Erythroblast (primary cell): ENCODE measurements around the gene ARHGEF28.

Experiments
- DNase-seq, 2 experiments: peaks; one replicate each; lab custom pipeline; 2025; lab: John Stamatoyannopoulos, UW
- GATA1 ChIP-seq: IDR thresholded peaks from 2 replicates; pipeline ENCODE4 v1.6.1; 2011; ENCODE audit warnings: low read depth, mild to moderate bottlenecking, control low read depth, low read length, moderate library complexity
- POLR2A ChIP-seq: IDR thresholded peaks from 2 replicates; pipeline ENCODE4 v1.6.1; 2011; ENCODE audit warnings: mild to moderate bottlenecking, low read length

ARHGEF28 gene

DNA sequence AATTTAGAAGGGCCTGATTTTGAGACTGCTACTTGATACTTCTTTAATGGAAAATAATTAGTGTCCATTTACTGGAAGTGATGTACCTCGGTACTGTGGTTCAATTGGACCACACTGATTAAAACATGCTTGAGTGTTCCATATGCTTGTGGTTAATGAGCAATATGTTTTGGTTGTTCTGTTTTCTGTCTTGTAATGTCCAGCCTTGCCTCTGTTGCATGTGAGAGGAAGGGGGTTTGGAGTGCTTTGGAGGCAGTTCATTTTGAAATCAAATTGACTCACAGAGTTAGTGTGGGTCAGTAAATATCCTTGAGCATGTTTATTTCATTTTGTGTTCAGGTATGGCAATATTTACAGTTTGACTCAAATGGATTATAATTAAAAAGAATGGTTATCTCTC, 334.4 kb downstream of the ARHGEF28 start:
- no peak for TF ChIP-seq GATA1
- no peak for DNase-seq

DNA sequence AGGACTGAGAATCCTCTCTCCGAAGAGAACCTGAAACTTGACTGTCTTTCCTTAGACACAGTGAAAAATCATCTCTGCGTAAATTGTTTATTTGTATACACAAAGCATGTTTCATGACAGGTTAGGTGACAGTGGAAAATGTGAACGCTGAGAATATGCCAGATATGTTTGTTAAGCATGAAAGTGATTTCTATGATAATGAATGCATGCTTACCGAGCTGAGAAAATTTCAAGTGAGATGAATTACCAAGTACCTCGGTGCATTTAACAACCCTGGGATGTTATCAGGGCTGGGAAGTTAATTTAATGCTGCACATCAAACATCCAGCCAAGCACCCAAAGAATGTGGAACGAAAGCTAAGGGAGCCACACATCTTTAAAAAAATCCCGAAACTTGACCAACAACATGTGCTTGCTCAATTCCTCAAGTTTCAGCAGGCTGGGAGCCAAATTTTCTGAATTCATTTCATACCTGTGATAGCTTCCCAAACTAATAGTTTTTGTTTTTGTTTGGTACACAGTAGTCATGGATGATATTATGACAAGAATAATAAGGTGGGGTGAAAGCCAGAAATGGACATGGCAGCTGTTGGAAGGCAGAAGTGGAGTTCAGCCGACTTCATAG, 336.9 kb downstream of the ARHGEF28 start:
- no peak for DNase-seq
- TF ChIP-seq GATA1 (no peak), POLR2A (no peak)

DNA sequence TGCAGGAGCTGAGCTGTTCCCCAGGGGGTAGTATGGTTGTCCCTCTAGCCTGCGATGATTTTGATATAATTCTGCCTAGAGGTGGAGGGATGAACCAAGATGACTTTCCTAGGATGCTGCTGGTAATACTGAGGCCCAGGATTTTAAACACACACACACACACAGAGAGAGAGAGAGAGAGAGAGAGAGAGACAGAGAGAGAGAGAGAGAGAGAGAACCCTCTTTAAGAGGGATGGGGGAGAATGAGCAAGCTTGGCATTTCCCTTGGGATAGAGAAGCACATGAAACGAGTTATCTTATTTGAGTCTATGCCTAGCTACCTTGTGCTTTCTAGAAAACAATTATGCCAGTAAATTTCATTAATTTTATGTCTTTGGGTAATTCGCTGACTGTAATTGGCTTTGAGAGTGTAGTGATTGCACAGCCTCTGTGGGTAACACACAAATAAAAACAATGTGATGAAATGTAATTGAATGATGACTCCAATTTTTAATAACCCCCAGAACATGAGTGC, 338.4 kb downstream of the ARHGEF28 start:
- no peak for DNase-seq

DNA sequence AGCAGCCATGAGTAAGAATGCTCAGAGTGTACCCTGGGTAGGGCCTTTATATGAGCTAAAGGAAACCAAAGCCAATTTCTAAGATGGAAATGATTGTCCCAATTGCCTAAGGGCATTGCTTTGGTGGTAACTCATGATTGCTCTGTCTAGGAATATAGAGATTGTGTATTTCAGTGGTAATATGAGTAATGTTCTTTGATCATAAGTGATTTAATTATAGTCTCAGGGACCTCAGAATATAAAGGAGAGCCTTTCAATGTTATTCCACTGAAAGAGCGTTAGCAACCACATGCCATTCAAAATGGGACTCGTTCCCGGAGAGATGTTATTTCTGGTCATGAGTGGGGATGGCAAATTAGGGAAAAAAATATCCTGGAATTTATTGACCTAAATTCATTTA, 340.5 kb downstream of the ARHGEF28 start:
- TF ChIP-seq GATA1 (no peak), POLR2A (no peak)
- no peak for DNase-seq

More for the DNA sequence above, 338.4 kb downstream of the ARHGEF28 start:
- TF ChIP-seq POLR2A (no peak), GATA1 (no peak)

DNA sequence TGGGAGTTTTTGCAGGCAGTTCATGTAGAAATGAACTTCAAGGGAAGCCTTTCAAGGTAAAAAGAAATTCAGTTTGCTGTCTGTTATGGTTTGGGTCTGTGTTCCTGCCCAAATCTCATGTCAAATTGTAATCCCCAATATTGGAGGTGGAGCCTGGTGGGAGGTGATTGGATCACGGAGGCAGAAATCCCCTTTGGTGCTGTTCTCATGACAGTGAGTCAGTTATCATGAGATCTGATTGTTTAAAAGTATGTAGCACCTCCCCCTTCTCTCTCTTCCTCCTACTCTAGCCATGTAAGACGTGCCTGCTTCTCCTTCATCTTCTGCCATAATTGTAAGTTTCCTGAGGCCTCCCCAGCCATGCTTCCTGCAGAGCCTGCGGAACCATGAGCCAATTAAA, 341.4 kb downstream of the ARHGEF28 start:
- no peak for DNase-seq
- no peak for TF ChIP-seq GATA1
- no peak for TF ChIP-seq POLR2A

DNA sequence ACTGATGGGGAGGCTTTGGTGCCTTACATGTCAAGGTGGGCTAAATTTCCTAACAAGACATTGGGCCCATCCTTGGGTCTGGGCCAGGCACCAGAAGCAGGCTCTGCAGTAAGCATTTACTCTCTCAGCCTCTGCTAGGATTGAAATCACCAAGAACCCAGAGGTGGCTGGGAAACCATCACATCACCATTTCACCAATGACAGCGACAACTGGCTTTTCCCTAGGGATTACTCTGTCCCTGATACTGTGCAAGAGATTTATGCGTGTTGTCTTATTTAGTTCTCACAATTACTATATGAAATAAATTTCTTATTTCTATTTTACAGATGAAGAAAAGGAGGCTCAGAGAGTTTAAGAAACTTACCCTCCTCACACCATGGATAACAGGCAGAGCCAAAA, 342.2 kb downstream of the ARHGEF28 start:
- no peak for DNase-seq
- TF ChIP-seq GATA1 (no peak), POLR2A (no peak)

DNA sequence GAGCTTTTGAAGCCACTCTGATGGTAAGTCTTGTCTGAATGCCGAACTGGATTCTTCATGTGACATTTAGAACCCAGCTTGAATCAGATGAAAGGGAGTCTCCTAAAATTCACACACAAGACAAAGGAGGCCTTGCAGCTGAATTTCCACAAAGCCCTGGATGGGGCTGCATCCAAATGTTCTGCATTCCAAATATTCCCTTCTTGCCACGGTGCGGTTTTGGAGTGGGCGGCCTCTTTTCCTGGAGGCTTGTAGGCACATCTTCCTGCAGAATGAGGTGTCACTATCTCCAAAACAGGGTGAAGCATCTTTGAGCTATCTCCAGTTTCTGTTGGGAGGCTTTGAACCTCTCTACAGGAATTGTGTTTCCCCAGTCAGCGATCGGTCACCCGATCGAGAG, 342.7 kb downstream of the ARHGEF28 start:
- no peak for DNase-seq
- no peak for TF ChIP-seq GATA1
- no peak for TF ChIP-seq POLR2A

DNA sequence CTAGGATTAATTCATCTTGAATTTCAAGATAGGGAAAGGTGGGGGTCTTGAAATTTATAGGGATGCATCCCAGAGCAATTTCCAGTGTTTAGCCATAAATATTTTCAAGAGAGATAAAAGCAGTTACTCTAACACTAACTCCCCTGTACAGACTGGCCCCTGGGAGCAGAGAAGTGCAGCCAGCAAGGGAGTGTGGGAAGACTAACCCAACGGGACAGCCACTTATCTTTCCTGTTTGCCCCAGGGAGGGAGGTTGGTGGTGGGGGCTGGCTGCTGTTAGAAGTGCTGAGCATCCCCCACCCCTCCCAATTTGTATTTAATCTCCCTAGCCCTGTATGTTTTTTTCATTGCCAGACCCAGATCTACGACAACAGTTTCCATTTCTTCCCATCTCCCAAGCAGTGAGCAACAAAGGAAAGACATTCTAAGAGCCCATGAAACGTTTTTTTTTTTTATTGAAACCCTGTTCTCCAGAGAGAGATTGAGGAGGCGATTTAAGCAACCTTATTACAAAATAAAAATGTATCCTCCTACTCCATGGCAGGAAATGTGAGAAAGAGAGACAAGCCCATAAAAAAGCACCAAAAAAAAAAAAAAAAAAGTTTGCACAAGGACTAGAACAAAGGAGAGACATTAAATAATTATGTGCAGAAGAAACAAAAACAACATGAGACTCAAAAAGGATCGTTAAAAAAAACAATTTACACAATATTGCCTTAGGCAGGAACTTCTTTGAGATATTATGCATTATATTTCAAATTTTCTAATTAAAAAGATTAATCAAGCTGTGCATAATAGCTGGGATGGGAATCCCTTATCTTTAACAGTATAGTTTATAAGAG, 343.4 kb downstream of the ARHGEF28 start:
- TF ChIP-seq POLR2A, result no peak
- no peak for TF ChIP-seq GATA1
- no peak for DNase-seq

DNA sequence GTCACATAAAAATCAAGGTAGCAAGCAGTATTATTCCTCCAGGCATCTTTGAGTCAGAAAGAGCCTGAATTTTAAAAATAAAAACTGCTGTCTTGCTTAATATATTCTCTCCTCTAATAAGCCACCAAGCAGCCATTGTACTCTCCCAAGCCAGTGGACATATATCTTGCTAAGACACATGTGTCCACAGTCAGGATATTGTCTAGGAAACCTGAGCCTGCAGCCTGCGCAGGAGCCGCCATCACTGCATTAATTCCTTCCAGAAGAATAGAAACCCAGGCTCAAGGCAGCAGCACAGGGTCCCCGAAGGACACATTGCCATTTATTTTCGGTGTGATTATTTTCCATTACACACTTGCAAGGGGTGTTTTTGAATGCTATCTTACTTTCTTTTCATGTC, 345.3 kb downstream of the ARHGEF28 start:
- no peak for DNase-seq
- TF ChIP-seq POLR2A (no peak), GATA1 (no peak)

DNA sequence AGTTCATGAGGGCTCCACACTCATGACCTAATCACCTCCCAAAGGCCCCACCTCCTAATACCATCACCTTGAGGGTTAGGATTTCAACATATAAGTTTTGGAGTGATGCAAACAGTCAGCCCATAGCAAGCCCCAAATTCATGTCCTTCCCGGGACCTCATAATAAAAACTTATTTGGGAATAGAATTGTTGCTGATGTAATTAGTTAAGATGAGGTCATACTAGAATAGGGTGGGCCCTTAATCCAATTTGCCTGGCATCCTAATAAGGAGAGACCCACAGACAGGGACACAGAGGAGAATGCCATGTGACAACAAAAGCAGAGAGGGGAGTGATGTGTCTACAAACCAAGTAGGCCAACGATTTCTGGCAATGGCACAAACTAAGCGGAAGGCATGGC, 347.1 kb downstream of the ARHGEF28 start:
- no peak for DNase-seq
- TF ChIP-seq POLR2A, result no peak

DNA sequence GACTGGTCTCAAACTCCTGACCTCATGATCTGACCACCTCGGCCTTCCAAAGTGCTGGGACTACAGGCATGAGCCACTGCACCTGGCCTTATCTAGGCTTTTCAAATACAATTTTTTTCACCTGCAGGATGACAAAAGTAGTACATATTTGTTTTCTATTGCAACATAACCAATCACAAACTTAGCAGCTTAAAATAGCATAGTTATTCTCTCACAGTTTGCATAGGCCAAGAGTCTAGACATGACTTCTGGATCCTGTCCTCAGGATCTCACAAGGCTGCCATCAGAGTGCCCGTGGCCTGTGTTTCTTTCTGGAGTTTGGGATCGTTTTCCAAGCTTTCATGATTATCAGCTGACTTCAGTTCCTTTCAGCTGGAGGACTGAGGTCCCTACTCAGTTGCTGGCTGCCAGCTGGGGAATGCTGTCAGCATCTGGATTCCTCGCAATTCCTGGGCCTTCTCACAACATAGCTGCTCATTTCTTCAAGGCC, 348.9 kb downstream of the ARHGEF28 start:
- no peak for DNase-seq
- TF ChIP-seq GATA1 (no peak), POLR2A (no peak)

DNA sequence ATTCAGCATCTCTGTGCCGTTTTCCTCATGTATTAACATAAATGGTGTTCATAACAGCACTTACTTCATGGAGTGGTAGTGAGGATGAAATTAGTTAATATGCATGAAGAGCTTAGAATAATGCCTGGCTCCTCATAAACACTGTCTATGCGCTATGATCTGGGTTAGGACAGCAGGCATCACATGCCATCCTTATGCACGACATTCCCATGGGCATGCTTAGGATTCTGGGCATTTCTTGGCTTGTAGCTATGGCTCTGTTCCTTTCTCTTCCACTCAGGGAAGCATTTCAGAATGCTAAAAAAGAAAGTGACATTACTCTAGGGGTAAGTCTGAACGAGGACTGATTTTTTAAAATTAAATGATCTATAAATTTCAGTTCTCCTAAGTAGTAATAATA, 349.8 kb downstream of the ARHGEF28 start:
- TF ChIP-seq GATA1 (no peak), POLR2A (no peak)

DNA sequence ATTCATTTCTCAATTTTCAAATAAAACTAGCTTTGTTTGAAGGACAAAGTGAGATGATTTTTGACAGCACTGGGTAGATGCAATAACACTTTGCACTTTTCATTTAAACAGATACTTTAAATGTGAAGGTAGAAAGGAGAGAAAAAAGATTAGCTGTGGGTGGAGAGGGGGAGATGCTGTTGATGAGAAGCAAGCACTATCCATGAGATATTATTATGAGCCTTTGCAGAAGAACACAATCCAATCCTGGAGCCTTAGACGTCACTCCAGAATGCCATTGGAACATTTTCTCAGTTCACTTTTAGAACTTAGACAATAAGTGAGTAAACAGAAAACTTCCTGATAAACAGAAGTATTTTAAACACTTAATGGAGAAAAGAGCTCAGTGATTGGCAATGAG, 351.1 kb downstream of the ARHGEF28 start:
- no peak for DNase-seq
- no peak for TF ChIP-seq GATA1
- TF ChIP-seq POLR2A, result no peak

More for the DNA sequence above, 349.8 kb downstream of the ARHGEF28 start:
- no peak for DNase-seq

DNA sequence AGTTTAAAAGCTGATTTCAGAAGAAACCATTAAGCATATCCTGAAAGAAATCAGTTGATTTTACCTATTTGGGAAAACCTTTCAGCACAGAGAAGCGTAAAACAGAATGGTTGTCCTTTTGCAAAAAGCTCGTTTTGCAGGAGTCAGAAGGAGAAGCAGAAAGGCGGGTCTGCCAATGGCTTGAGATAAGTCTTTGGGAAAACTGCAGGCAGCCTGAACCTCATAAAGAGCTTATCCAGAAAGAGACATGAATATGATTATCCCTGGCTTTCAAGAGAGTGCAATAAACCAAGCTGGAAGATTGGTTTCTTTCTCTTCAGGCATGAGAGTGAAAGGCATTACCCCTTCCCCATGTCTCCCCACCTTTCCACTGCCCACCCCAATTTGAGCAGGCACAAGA, 353.3 kb downstream of the ARHGEF28 start:
- DNase-seq, result no peak
- TF ChIP-seq GATA1 (no peak), POLR2A (no peak)
